Measurements from ENCODE around the gene CTRL. TPM values are rescaled to one million over a fixed set of nuclear protein-coding genes. Genes with fewer than 3 reads are reported as not detected.

Gene CTRL
- total and polyA plus RNA-seq, 12 donors, result 0.09 to 4.6 (median 1.2) TPM; not detected in 1

DNA sequence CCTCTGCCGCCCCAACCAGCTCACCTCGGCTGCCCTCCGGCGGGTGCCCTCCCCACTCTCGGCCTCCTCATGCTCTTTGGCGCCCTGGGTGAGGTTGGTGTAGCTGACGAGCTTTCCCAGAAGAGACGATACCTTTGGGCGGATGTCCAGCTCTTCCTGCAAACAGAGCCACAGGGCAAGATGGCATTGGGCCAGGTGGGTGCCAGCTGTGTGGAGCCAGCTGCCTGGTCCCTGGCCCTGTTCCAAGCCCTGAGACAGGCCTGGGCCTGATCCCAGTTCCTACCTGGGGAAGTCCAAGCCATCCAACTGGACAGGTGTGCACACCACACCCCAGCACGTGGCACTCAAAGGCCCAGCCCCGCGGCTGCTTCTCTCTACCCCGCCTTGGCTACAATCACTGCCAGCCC, 29.9 kb upstream of the CTRL start:
- peak overlapping the region in 3 of 5 donors; percentile 2 to 84 (median 43) for H3K27ac ChIP-seq
- 67 to 88% (median 81%) methylated on average over 6 to 13 of the region's 13 CpGs for WGBS, 4 donors
- peaks cover 0 to 57% of the 10 kb centered on the region in 2 donors for H3K36me3 ChIP-seq (replicated peaks in 1 of 2)

DNA sequence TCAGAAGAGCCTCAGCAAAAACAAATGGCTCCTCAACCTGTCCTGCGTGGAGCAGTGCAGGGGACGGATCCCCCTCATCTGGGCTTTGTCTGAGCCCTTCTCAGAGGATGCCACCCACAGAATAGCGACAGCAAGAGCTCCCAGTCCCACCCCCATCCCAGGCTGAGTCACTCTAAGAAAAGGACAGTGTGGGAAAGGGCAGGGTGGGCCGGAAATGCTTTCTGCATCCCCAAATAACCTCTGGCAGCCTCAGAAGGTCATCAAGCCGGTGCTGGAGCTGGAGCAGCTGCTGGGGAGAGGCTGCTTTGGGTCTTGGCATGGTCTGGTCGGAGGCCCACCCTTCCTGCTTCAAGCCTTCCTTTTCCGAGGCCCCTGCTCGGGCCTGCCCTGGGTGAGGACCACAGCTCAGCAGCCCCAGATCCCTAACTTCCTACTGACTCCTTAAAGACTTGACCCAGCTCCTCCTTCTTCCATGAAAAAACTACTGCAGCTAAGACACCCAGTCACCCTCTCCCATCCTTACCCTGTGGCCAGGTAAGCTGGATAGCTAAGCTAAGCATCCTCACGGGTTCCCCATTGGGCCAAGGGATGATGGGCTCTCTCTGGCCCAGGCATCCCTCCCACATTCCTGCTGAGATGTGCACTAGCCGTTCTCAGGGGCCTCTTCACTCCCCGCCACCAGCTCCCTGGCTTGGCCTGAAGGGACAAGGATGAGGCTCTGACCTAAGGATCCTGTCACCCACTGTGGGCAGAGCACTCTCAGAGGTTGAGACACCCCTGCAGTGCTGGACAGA, 28.1 kb upstream of the CTRL start:
- Histone ChIP-seq H3K36me3 (replicated peaks in 1 of 2) (peaks cover 0 to 74% of the 10 kb centered on the region in 2 donors), H3K27ac (peak overlapping the region in 4 of 5 donors; percentile 36 to 84 (median 42)), H3K27me3 (no peaks in the 10 kb centered on the region), H3K4me3 (no peak overlapping the region), H3K9me3 (replicated peaks in 1 of 3) (no peaks in the 10 kb centered on the region), H3K4me1 (replicated peaks in 1 of 2) (peaks cover 14 to 39% of the 10 kb centered on the region in 2 donors)
- WGBS, 4 donors, result 31 to 45% (median 36%) methylated on average over 5 to 11 of the region's 11 CpGs
- intact Hi-C loops (cut with DNase I), result no loop called here
- no peak for TF ChIP-seq POLR2A (IDR thresholded peaks at IDR 0.05)
- TF ChIP-seq, protein P1, sequence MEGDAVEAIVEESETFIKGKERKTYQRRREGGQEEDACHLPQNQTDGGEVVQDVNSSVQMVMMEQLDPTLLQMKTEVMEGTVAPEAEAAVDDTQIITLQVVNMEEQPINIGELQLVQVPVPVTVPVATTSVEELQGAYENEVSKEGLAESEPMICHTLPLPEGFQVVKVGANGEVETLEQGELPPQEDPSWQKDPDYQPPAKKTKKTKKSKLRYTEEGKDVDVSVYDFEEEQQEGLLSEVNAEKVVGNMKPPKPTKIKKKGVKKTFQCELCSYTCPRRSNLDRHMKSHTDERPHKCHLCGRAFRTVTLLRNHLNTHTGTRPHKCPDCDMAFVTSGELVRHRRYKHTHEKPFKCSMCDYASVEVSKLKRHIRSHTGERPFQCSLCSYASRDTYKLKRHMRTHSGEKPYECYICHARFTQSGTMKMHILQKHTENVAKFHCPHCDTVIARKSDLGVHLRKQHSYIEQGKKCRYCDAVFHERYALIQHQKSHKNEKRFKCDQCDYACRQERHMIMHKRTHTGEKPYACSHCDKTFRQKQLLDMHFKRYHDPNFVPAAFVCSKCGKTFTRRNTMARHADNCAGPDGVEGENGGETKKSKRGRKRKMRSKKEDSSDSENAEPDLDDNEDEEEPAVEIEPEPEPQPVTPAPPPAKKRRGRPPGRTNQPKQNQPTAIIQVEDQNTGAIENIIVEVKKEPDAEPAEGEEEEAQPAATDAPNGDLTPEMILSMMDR (IDR thresholded peaks at IDR 0.05), result no peak
- DNase-seq, result peak in 6 of 7 donors; percentile 72 to 92 (median 84)

More for the DNA sequence above, 29.9 kb upstream of the CTRL start:
- H3K27me3 ChIP-seq, result no peaks in the 10 kb centered on the region
- DNase-seq, result peak in 2 of 7 donors; percentile 70 to 92
- TF ChIP-seq POLR2A (IDR thresholded peaks at IDR 0.05), result no peak
- TF ChIP-seq, protein P1 (IDR thresholded peaks at IDR 0.05), result no peak
- H3K4me3 ChIP-seq, result no peak overlapping the region
- H3K9me3 ChIP-seq (replicated peaks in 1 of 3), result no peaks in the 10 kb centered on the region
- H3K4me1 ChIP-seq (replicated peaks in 1 of 2), result peaks cover 23 to 53% of the 10 kb centered on the region in 2 donors
- intact Hi-C loops (cut with DNase I), result no loop called here

DNA sequence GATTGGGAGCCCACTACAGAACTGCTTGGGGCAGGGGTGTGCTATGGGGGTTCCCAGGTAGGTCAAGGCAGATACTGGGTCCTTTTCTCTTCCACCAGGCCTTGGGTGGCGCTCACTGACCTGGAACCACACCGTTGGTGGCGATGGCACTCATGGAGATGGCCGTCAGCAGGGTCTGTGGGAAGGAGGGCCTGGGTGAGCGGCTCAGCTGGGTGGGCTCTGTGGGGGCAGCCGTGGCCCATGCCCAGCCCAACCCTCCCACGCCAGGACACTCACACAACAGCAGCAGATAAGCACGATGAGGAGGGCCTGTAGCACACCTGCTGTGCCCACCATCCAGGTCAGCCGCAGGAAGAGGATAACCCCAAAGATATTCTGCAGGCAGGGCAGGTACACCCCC, 26.0 kb upstream of the CTRL start:
- intact Hi-C loops (cut with DNase I), result no loop called here
- Histone ChIP-seq H3K4me1 (replicated peaks in 1 of 2) (peaks cover 14 to 24% of the 10 kb centered on the region in 2 donors), H3K27ac (peak overlapping the region in 1 of 5 donors; percentile 84), H3K4me3 (no peak overlapping the region), H3K9me3 (replicated peaks in 1 of 3) (no peaks in the 10 kb centered on the region), H3K36me3 (replicated peaks in 1 of 2) (peaks cover 0 to 87% of the 10 kb centered on the region in 2 donors), H3K27me3 (no peaks in the 10 kb centered on the region)
- TF ChIP-seq, protein P1 (IDR thresholded peaks at IDR 0.05), result no peak
- WGBS, 4 donors, result 92 to 98% (median 96%) methylated on average over 5 to 9 of the region's 9 CpGs
- no peak for DNase-seq

DNA sequence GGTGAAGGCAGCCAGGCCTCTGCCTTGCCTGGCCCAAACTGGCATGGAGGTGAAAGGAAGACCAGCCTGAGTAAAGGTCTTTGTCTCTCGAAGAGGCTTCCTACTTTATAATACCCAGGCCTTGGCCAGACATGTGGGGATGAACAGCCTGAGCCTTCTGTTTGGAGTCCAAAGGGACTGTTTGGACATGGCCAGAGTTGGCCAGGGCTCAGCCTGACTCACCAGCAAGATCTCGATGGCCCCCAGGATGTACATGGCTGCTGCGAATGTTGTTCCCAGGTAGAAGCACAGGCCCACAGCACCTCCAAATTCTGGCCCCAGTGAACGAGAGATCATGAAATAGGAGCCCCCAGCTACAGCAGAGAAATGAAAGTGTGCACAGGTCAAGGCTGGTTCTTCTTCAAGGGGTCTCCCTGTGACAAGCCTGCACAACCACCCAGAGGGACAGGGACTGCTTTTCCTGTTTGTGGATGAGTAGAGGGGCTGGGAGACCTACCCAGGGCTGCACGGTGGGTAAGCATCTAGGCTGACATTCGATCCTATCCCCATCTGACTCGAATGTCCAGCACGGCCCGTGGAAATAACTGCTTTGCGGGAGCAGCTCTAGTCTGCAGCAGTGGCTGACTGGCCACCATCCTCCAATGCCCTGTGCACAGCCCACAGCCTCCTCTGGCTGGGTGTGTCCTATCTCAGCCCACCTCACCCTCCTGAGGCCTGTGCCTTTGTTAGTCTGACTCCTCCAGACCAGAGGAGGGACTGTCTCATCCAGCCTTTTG, 22.9 kb upstream of the CTRL start:
- no peak overlapping the region for H3K27ac ChIP-seq
- H3K9me3 ChIP-seq (replicated peaks in 1 of 3), result no peaks in the 10 kb centered on the region
- H3K4me3 ChIP-seq, result no peak overlapping the region
- DNase-seq, result no peak
- TF ChIP-seq, protein P1 (IDR thresholded peaks at IDR 0.05), result no peak
- no peak for TF ChIP-seq POLR2A (IDR thresholded peaks at IDR 0.05)
- peaks cover 0 to 88% of the 10 kb centered on the region in 2 donors for H3K36me3 ChIP-seq (replicated peaks in 1 of 2)
- WGBS, 4 donors, result 73 to 88% (median 86%) methylated on average over 4 to 10 of the region's 10 CpGs
- no peaks in the 10 kb centered on the region for H3K27me3 ChIP-seq
- intact Hi-C loops (cut with DNase I), result no loop called here
- peaks cover 16 to 19% of the 10 kb centered on the region in 2 donors for H3K4me1 ChIP-seq (replicated peaks in 1 of 2)

All from adrenal gland (tissue), 12 donors.